ENCODE data around the gene RIN3.
A peak's percentile ranks its signal among the peaks of the same experiment; 100 is the strongest.

RIN3 gene

GRCh38 chr14:92507174-92507768, 6.3 kb upstream of the RIN3 start:
- DNase-seq (ENCODE audit: low spot score) = no peak

- no peak for DNase-seq (ENCODE audit: low spot score)
Observed at GRCh38 chr14:92510972-92511371, 2.6 kb upstream of the RIN3 start.

DNA sequence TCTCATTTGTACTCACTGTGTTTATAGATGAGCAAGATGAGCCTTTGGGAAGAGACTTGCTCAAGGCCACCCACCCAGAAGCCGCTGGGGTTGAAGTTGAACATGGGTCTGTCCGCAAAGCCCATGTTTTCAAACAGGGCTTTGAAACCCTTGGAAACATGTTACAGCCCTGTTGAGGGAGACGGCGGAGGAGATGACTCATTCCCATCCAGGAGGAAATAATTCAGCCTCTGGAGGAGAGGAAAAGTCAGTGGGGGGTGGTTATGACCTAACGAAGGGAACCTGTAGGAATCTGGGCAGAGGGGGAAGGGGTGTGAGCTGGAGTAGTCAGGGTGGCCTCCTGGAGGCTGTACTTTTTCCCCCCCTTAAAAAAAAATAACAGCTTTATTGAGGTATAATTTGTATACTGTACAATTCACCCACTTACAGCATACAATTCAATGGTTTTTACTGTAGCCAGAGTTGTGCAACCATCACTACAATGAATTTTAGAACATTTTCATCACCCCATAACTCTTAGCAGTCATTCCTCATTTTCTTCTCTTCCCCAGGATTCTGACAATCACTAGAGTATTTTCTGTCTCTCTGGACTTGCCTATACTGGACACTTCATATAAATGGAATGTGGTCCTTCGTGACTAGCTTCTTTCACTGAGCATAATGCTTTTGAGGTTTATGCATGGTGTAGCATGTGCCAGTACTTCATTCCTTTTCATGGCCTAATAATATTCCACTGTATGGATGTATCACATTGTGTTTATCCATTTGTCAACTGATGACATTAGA, 1.9 kb upstream of the RIN3 start:
- peak; percentile 95 for DNase-seq (ENCODE audit: low spot score)

DNA sequence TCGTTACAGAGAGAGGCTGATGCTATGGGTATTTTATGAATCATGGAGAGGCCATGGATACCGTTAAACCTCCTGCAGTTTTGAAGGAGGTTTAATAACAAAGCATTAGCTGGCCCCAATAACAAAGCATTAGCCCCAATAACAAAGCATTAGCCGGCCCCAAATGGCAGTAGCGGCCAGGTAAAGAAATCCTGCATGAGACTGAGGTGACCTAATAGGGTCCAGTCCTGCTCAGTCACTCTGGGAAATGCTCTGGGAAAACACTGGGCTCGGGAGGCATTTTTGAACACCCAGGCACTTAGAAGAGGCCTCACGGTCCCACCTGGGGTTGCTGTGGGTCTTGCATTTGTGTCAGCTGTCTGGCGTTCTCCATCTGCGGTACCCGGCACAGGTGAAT, 776 bp upstream of the RIN3 start:
- DNase-seq (ENCODE audit: low spot score) = no peak

GRCh38 chr14:92513966-92514843, 624 bp downstream of the RIN3 start:
- no peak for DNase-seq (ENCODE audit: low spot score)

DNA sequence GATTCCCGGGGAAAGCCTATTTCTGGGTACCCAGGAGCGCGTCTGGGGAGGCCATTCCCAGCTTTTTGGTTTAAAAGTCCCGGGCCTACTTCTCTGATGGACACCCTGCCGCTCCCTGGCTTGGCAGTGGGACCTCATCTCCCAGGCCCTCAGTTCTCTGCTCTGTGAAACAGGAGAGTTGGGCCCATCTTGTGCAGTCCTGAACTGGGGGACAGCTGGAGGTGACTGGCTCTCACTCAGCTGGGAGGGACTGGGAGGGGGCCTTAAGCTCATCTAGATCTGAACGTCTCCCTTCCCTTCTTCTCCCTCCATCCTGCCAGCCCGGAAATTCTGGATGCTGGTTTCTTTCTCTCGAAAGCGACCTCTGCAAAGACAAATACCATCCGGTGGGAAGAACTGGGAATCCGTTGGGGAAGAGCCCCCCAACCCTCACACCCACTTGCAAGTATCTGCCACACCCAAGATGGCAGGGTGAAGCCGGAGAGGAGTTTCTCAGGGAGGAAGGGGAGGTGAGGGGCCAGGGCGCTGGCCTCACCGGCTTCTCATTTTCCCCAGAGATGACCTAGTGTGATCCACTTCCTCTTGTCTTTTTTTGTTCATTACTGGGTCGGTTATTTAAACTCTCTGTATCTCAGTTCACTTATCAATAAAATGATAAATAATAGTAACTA, 1.4 kb downstream of the RIN3 start:
- no peak for DNase-seq (ENCODE audit: low spot score)

DNA sequence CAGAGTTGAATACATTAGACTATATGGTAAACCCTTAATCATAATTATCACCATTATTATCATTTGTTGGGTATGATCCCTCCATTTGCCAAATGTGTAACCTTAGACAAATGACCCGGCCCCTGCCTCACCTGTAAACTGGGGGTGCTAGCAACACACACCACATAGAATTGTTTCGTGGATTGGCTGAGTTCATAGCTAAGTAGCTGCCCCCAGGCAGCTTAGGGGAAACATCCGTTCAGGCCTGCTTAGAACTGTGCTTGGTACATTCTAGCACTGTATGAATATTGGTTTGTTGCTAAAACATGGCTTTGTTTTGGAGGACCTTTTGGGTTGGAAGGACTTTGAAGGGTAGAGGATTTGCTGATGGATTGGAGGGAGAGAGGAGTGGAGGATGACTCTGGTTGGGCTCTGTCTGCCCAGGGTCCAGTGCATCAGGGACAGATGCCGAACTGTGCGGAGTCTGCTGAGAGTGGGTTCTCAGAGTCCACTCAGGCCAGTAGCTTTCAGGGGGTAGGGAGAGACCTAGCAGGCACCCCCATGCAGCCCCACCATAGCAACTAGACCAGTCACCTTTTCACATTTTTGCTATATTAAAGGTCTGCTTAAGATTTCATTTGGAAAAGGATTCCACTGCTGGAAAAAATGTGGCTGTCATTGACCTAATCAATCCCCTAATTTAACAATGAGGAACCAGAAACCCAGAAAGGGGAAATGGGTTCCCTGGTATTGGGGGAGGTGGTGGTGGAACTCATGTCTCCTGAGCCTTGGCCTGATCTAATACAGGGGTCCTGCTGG, 2.2 kb downstream of the RIN3 start:
- DNase-seq (ENCODE audit: low spot score) = no peak

DNA sequence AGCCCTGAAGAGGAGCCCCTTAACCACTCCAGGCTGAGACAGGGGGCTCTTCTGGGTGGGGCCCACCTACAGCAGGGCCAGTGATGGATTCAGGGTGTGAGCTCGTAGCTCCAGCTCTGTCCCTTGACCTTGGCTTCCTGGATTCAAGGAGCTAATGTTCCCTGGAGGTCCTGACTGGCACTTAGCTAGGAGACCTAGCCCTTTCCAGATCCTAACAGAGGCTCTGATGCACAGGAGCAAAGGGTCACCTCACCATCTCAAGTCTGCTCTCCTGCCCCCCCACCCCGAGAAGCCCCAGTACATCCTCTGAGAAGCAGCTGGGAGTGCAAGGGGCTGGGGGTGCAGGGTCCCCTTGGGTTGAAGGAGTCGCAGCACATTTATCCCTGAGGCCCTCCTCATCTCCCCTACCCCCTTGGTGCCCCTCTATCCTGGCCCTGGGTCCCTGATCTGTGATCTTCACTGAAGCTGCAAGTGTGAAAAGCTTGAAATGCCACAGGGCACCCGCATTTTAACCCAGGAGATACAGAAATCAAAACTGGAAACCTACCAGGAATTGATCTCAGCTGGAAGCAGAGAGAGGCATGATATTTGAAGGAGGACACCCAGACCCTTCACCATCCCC, 2.9 kb downstream of the RIN3 start:
- no peak for DNase-seq (ENCODE audit: low spot score)

GRCh38 chr14:92516966-92517506, 3.5 kb downstream of the RIN3 start:
- no peak for DNase-seq (ENCODE audit: low spot score)

- no peak for DNase-seq (ENCODE audit: low spot score)
Observed at GRCh38 chr14:92517761-92518160, 4.2 kb downstream of the RIN3 start.

DNA sequence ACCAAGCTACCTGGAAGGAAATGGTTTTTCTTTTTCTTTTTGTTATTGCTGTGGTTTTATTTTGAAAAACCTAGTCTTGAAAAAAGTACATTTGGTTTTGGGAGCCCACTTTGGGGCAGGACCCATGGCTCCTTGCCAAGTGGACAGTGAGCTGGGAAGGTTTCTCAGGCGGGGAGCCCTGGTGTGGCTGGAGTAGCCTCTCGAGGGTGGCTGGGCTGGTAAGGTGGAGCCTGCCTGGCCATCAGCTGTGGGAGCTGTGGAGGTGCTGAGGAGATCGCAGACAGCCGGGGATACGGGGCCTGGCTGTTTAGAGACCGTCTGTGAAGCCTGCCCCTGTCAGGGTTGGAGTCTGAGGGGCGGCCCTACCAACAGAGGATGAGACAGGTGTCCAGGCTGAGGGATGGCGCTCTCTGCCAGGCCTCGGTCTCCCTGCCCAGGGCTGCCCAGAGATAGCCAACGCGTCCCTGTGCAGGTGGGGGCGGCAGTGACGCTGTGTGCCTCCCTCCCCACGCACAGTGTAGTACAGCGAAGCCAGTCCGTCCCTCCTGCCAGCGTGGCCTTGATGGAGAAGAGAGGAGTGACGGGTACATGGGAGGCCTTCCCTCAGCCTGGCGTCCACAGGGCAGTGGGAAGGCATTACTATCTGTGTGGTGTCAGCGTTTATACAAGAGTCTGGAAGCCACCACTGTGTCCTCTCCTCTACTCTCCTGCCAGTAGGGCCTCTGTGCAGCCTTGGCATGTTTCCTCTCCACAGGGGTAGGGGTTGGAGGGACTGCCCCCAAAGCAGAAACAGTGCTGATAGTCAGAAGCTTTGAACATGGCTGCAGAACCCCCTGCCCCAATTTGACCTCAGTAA, 5.9 kb downstream of the RIN3 start:
- no peak for DNase-seq (ENCODE audit: low spot score)

DNA sequence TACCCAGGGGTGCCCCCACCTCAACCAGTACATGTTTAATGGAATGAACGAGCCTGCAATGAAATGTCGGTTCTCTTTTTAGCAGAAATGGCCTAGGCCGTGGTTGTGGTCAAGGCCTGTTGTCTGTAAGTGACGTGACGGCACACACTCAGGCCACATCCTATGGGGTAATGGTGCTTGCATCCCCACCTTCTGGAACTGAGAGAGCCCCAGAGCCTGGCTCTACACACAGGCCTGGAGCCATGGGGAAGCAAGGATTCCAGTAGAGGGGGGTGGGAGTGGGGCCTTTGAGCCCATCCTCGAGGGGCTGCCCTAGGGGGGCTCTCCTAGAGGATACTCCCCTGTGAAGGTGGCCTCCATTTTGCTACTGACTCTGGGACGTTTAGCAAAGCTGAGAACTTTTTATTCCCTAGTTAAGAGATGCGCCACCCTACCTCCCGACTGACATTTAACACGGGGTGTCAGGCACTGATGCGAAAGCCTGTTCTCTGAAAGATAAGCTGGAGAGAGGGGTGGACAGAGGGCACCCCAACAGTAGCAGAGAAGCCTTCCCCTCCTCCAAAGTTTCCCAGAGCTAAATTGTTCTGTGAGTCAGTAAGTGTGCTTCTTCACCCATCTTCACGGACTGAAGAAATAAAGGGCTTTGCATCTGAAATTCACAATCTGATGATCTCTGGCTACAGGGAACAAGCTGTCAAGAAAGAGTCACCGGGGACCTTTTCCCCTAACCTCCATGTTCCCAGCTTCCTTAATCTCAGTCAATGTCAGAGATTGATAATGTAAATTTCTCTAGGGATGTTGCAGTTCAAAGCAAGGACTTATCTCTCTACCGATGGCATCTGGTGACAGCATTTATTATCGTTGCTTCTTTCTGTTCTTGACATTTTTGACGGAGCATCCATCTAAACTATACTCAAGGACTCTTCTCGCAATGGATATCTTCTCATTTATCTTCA, 6.8 kb downstream of the RIN3 start:
- DNase-seq (ENCODE audit: low spot score) = no peak

- no peak for DNase-seq (ENCODE audit: low spot score)
Observed at GRCh38 chr14:92521058-92521415, 7.5 kb downstream of the RIN3 start.

DNA sequence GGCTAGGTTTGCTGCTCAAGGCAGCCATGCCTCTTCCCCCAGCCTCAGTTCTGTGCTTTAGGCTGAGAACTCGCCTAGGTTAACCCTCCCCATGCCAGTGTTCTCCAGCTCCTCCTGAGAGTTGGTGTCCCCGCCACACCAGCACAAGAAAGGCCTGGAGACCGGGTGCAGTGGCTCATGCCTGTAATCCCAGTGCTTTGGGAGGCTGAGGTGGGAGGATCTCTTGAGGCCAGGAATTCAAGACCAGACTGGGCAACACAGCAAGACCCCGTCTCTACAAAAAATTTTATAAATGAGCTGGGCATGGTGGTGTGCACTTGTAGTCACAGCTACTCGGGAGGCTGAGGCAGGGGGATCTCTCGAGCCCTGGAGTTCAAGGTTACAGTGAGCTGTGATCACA, 10.2 kb downstream of the RIN3 start:
- no peak for DNase-seq (ENCODE audit: low spot score)

DNA sequence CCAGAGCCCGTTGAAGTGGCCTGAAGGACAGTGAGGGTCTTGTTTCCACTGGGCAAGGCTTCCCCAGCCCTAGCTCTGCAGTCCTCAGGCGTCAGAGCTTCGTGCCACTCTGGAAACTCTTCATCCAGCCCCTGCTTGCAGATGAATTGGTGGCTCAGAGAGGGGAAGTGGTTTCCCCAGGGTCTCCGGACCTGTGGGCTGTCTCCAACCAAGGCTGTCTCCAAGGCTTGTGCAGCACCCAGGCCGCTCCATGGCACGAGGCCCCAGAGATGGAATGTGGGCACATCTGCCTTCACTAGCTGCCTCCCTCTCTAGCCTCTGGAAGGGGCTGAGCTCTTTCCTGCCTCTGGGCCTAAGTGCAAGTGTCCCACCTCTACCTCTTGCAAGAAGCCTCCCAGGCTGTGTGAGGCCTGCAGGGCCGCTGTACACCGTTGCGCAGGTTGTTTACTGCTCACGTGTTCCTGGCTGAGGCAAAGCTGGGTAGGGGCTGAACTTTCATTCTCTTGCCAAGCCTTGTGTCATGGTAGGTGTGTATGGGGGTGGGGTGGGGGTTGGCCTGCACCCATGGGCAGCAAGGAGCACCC, 11.1 kb downstream of the RIN3 start:
- no peak for DNase-seq (ENCODE audit: low spot score)

- DNase-seq (ENCODE audit: low spot score) = no peak
Observed at GRCh38 chr14:92525322-92526095, 11.9 kb downstream of the RIN3 start.

DNA sequence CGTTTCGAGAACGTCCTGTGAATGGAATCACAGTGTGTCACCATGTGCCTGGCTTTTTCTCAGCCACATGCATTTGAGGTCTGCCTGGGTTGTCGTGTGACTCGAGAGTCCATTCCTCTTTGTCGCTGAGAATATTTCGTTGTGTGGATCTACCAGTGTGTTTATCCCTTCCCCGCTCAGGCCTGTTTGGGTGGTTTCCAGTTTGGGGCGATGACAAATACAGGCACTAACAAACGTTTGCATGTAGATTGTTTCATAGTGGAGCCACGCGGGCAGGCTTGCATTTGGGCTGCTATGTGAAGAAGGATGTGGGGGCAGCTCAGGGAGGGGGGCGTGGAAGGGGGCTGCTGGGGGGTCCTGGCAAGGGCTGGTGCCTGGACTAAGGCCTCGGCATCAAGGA, 14.1 kb downstream of the RIN3 start:
- no peak for DNase-seq (ENCODE audit: low spot score)
